Tibial nerve (tissue), 4 donors: ENCODE data around the gene SLC35F5. TPM values are rescaled to one million over a fixed set of nuclear protein-coding genes. Genes with fewer than 3 reads are reported as not detected.

Experiments used
- DNase-seq, 2 donors: peaks; one replicate each; pipeline ENCODE4 v3.0.0-alpha.2; 2019; ENCODE audit warnings: low spot score in 2 of 2
- H3K27ac ChIP-seq, 4 donors: fragments of 200-600 bp; sonication (generic) in 3 of 4; one replicate each; pipeline ENCODE4 v1.5.1; 2017 to 2019; ENCODE audit warnings: mild to moderate bottlenecking in 1 of 4
- H3K27me3 ChIP-seq, 2 donors: fragments of 200-600 bp; sonication (generic) in 1 of 2; one replicate each; pipeline versions ENCODE4 v1.5.1 to v1.6.0; 2017 to 2019
- H3K36me3 ChIP-seq, 3 donors: fragments of 200-600 bp; sonication (generic); one replicate each; pipeline ENCODE4 v1.5.1; 2018 to 2019
- H3K4me1 ChIP-seq, 4 donors: fragments of 200-600 bp; sonication (generic) in 3 of 4; one replicate each; pipeline ENCODE4 v1.5.1; 2017 to 2019
- H3K4me3 ChIP-seq, 4 donors: fragments of 200-600 bp; sonication (generic) in 3 of 4; one replicate each; pipeline ENCODE4 v1.5.1; 2017 to 2019; ENCODE audit warnings: mild to moderate bottlenecking in 1 of 4, moderate library complexity in 1 of 4
- H3K9me3 ChIP-seq, 4 donors: fragments of 200-600 bp; sonication (generic) in 3 of 4; one replicate each; pipeline ENCODE4 v1.5.1; 2017 to 2019
- EP300 ChIP-seq, 2 donors: sonication (generic); formaldehyde crosslinking; IDR thresholded peaks; one replicate each; pipeline ENCODE4 v1.6.1; 2017; ENCODE audit warnings: antibody characterized with exemption in 2 of 2, mild to moderate bottlenecking in 1 of 2
- POLR2A ChIP-seq, 2 donors: fragments of 450-650 bp; IDR thresholded peaks; one replicate each; pipeline ENCODE4 v1.6.1; 2017; ENCODE audit warnings: antibody characterized with exemption in 2 of 2, mild to moderate bottlenecking in 2 of 2, moderate library complexity in 2 of 2
- WGBS, 2 donors: methylation state at CpG; one replicate each; pipeline ENCODE4 v1.1.5; 2018; 5-methylcytosine and 5-hydroxymethylcytosine counted together
- total RNA-seq, 4 donors: library from RNA; depleted of rRNA; stranded (reverse); fragments of >200 nt; gene quantifications; one replicate each; pipeline ENCODE4 v1.1.0, GENCODE V29; 2016
- TF ChIP-seq, protein P1 (sequence below), 5 experiments: fragments of 200-600 bp in 3 of 5; fragments of 450-650 bp in 2 of 5; sonication (generic) in 3 of 5; IDR thresholded peaks; one replicate each; pipeline ENCODE4 v1.5.1; 2016 to 2019; ENCODE audit warnings: antibody characterized with exemption in 5 of 5, mild to moderate bottlenecking in 3 of 5, moderate library complexity in 2 of 5

SLC35F5 gene
- total RNA-seq, 4 donors from 2014 or later, result 55.5 to 72.2 (median 61.5) TPM

DNA sequence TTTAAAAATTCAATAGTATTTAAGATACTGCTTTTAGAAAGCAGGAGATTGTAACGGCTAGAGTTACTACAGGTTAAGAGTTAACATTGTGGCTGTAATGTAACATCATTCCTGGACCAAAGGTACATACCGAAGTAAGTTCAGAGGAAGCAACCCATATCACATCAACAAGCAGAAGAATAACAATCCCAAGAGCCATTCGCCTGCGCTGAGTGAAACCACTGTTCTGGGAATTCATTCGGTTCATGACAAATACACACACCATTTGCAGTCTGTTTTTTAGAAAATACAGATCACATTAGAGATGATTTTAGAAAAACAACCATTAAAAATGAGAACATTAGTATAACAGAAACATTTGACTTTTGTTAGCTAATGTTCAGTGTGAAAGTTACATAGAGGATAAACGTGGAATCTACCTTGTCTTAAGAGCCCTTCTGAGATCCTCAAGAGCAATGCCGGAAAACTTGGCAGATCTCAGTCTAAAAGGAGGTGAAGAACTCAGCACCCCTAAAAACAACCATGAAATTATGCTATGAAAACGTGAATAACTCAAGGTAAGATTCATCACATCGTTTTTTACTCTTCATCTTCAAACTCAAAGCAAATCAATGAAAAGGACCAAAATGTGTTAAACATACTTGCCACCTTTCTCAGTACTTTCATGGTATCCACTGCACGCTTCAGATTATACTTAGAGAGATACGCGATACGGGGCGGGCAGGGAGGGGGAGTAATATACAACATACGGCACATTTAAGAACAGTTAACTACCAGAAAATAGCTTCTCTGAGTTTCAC lies 1.2 kb downstream of the SLC35F5 start:
- WGBS, 2 donors, result 10 to 12% methylated on average over 15 of the region's 15 CpGs
- Histone ChIP-seq H3K9me3 (no peaks in the 10 kb centered on the region), H3K36me3 (peaks cover 0 to 18% (median 0%) of the 10 kb centered on the region in 3 donors), H3K27me3 (no peaks in the 10 kb centered on the region), H3K4me1 (peaks cover 0 to 28% (median 0%) of the 10 kb centered on the region in 4 donors), H3K27ac (peak overlapping the region in 3 of 4 donors; percentile 93 to 96 (median 96)), H3K4me3 (peak overlapping the region; percentile 67 to 90 (median 86))
- TF ChIP-seq, protein P1, sequence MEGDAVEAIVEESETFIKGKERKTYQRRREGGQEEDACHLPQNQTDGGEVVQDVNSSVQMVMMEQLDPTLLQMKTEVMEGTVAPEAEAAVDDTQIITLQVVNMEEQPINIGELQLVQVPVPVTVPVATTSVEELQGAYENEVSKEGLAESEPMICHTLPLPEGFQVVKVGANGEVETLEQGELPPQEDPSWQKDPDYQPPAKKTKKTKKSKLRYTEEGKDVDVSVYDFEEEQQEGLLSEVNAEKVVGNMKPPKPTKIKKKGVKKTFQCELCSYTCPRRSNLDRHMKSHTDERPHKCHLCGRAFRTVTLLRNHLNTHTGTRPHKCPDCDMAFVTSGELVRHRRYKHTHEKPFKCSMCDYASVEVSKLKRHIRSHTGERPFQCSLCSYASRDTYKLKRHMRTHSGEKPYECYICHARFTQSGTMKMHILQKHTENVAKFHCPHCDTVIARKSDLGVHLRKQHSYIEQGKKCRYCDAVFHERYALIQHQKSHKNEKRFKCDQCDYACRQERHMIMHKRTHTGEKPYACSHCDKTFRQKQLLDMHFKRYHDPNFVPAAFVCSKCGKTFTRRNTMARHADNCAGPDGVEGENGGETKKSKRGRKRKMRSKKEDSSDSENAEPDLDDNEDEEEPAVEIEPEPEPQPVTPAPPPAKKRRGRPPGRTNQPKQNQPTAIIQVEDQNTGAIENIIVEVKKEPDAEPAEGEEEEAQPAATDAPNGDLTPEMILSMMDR (IDR thresholded peaks at IDR 0.05), result no peak
- TF ChIP-seq EP300 (IDR thresholded peaks at IDR 0.05) (no peak), POLR2A (IDR thresholded peaks at IDR 0.05) (no peak)
- DNase-seq, result no peak

DNA sequence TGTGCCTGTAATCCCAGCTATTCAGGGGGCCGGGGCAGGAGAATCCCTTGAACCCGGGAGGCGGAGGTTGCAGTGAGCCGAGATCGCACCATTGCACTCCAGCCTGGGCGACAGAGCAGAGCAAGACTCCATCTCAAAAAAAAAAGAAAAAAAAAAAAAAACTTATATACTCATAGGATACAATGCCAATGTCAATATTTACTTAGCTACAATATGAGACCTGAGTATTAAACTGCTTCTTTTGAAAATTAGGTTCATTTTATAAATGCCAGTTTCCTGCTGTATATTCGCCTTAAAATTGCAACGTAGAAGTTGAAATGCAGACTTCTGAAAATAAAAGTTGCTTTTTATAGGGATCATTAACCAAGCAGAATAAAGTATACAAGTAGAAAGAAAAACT lies 2.3 kb downstream of the SLC35F5 start:
- Histone ChIP-seq H3K4me1 (peaks cover 0 to 28% (median 0%) of the 10 kb centered on the region in 4 donors), H3K27me3 (no peaks in the 10 kb centered on the region), H3K9me3 (no peaks in the 10 kb centered on the region), H3K4me3 (no peak overlapping the region), H3K36me3 (peaks cover 0 to 23% (median 0%) of the 10 kb centered on the region in 3 donors), H3K27ac (no peak overlapping the region)
- TF ChIP-seq, protein P1 (IDR thresholded peaks at IDR 0.05), result no peak
- TF ChIP-seq POLR2A (IDR thresholded peaks at IDR 0.05) (no peak), EP300 (IDR thresholded peaks at IDR 0.05) (no peak)
- DNase-seq, result no peak
- WGBS, 2 donors, result 82 to 89% methylated on average over 8 of the region's 8 CpGs

DNA sequence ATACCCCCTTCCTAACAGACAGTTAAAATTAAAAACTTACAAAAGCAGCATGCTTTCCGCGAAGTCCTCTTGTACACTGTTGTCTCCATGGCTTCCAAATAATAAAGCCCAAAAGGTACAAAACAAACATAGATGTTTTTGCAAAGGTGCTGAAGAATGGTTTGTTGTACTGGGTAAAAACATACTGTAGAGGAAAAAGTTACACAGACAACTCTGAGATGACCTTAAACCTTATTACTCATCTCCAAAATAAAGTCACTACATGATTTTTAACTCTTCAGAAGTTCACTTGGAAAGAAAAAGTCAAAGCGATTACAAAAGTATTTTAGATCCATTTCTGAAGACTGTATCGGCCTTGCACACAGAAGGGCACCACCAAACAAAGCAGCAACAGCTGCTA lies 6.1 kb downstream of the SLC35F5 start:
- no peaks in the 10 kb centered on the region for H3K27me3 ChIP-seq
- H3K27ac ChIP-seq, result no peak overlapping the region
- WGBS, 2 donors, result 92 to 97% methylated on average over 4 of the region's 4 CpGs
- no peak for TF ChIP-seq POLR2A (IDR thresholded peaks at IDR 0.05)
- TF ChIP-seq EP300 (IDR thresholded peaks at IDR 0.05), result no peak
- TF ChIP-seq, protein P1 (IDR thresholded peaks at IDR 0.05), result no peak
- peaks cover 0 to 19% (median 0%) of the 10 kb centered on the region in 4 donors for H3K4me1 ChIP-seq
- no peak overlapping the region for H3K4me3 ChIP-seq
- H3K9me3 ChIP-seq, result no peaks in the 10 kb centered on the region
- H3K36me3 ChIP-seq, result peaks cover 0 to 55% (median 0%) of the 10 kb centered on the region in 3 donors
- no peak for DNase-seq

DNA sequence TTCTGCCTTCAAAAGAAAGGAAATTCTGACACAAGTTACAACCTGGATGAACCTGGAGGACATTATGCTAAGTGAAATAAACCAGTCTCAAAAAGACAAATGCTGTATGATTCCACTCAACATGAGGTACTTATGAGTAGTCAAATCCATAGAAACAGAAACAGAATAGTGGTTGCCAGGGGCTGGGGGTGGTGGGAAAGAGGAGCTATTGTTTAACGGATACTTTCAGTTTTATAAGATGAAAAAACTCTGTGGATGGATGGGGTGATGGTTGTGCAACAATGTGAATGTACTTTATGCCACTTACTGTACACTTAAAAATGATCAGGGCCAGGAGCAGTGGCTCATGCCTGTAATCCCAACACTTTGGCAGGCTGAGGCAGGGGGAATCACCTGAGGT lies 15.4 kb downstream of the SLC35F5 start:
- H3K27me3 ChIP-seq, result no peaks in the 10 kb centered on the region
- TF ChIP-seq, protein P1 (IDR thresholded peaks at IDR 0.05), result no peak
- TF ChIP-seq POLR2A (IDR thresholded peaks at IDR 0.05) (no peak), EP300 (IDR thresholded peaks at IDR 0.05) (no peak)
- 76 to 85% methylated on average over 1 of the region's 1 CpG for WGBS, 2 donors
- no peak for DNase-seq
- H3K27ac ChIP-seq, result no peak overlapping the region
- H3K36me3 ChIP-seq, result peaks cover 5 to 90% (median 6%) of the 10 kb centered on the region in 3 donors
- no peak overlapping the region for H3K4me3 ChIP-seq
- H3K4me1 ChIP-seq, result no peaks in the 10 kb centered on the region
- no peaks in the 10 kb centered on the region for H3K9me3 ChIP-seq

DNA sequence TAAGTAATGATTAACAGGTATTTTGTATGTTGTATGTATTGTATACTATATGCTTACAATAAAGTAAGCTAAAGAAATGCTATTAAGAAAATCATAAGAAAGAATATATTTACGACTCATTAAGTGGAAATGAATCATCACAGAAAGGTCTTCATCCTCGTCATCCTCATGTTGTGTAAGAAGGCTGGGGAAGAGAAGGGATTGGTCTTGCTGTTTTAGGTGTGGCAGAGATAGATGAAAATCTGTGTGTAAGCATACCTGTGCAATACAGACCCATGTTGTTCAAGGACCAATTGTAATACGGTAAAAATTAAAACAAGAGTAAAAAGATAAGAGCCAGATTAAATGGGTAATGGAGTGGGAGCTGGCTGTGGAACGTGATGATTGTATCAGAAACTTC lies 16.6 kb downstream of the SLC35F5 start:
- peaks cover 5 to 85% (median 6%) of the 10 kb centered on the region in 3 donors for H3K36me3 ChIP-seq
- no peaks in the 10 kb centered on the region for H3K9me3 ChIP-seq
- TF ChIP-seq POLR2A (IDR thresholded peaks at IDR 0.05) (no peak), EP300 (IDR thresholded peaks at IDR 0.05) (no peak)
- TF ChIP-seq, protein P1 (IDR thresholded peaks at IDR 0.05), result no peak
- H3K4me3 ChIP-seq, result no peak overlapping the region
- no peaks in the 10 kb centered on the region for H3K27me3 ChIP-seq
- no peaks in the 10 kb centered on the region for H3K4me1 ChIP-seq
- no peak for DNase-seq
- H3K27ac ChIP-seq, result no peak overlapping the region
- 89 to 95% methylated on average over 4 of the region's 4 CpGs for WGBS, 2 donors
